ENCODE results near the gene ANKRD10.

DNA sequence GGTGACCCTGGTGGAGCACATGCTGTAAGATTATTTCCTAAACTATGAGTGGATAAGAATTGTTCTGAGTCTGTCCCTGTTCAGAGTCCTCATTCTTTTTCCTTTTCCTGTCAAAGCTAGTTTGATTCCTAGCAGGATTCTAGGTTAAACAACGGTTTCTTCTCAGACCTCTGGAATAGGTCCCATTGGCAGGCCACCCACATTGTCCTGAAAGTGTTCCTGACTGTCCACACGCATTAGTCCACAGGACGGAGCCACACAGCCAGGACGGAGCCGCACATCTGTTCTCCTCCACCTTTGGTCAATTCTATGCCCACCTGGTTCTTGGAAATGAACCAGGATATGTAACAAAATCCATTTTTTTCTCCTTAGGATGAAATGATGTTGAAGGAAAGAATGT, 46.1 kb downstream of the ANKRD10 start:
- TF ChIP-seq EZH2 (IDR thresholded peaks at IDR 0.05; ENCODE audit: insufficient read depth, poor library complexity, severe bottlenecking) (no peak), EZH2phosphoT487 (IDR thresholded peaks at IDR 0.05; ENCODE audit: insufficient read depth, low read depth) (no peak)
